Upper lobe of left lung (tissue), 6 donors: ENCODE data around the gene SASH3. TPM values are rescaled to one million over a fixed set of nuclear protein-coding genes. Genes with fewer than 3 reads are reported as not detected.

Experiments
- ATAC-seq, 2 donors: fragments of 200-7000 bp; cut with Tn5 transposase; one replicate each; pipeline ENCODE4 v1.9.1; 2022; ENCODE audit warnings: mild to moderate bottlenecking in 2 of 2, moderate library complexity in 2 of 2; ENCODE audit not compliant: low FRiP score in 2 of 2
- DNase-seq, 2 donors: peaks; one replicate each; pipeline ENCODE4 v3.0.0-alpha.2; 2019 to 2020
- H3K27ac ChIP-seq, 4 donors: fragments of 200-600 bp; sonication (generic); one replicate each; pipeline ENCODE4 v1.5.1; 2016 to 2019
- H3K27me3 ChIP-seq, 4 donors: fragments of 200-600 bp; sonication (generic); one replicate each; pipeline ENCODE4 v1.5.1; 2017 to 2019
- H3K36me3 ChIP-seq, 4 donors: fragments of 200-600 bp; sonication (generic); one replicate each; pipeline ENCODE4 v1.5.1; 2016 to 2019
- H3K4me1 ChIP-seq, 4 donors: fragments of 200-600 bp; sonication (generic); one replicate each; pipeline ENCODE4 v1.5.1; 2018 to 2019
- H3K4me3 ChIP-seq, 4 donors: fragments of 200-600 bp; sonication (generic); one replicate each; pipeline ENCODE4 v1.5.1; 2017 to 2019; ENCODE audit warnings: mild to moderate bottlenecking in 2 of 4, moderate library complexity in 1 of 4
- H3K9me3 ChIP-seq, 4 donors: fragments of 200-600 bp; sonication (generic); one replicate each; pipeline ENCODE4 v1.5.1; 2018 to 2019
- EP300 ChIP-seq, 4 donors: sonication (generic); formaldehyde crosslinking; IDR thresholded peaks; one replicate each; pipeline ENCODE4 v1.5.1; 2017; ENCODE audit warnings: antibody characterized with exemption in 4 of 4, control low read depth in 2 of 4
- POLR2A ChIP-seq, 4 donors: fragments of 450-650 bp; IDR thresholded peaks; one replicate each; pipeline ENCODE4 v1.5.1; 2016 to 2017; ENCODE audit warnings: antibody characterized with exemption in 4 of 4, mild to moderate bottlenecking in 2 of 4
- POLR2AphosphoS5 ChIP-seq, 2 donors: sonication (generic); formaldehyde crosslinking; IDR thresholded peaks; one replicate each; pipeline ENCODE4 v1.5.1; 2017; ENCODE audit warnings: antibody characterized with exemption in 2 of 2
- WGBS, 2 donors: methylation state at CpG; one replicate each; pipeline ENCODE4 v1.1.5; 2017 to 2018; 5-methylcytosine and 5-hydroxymethylcytosine counted together
- total RNA-seq, 6 donors: library from RNA; depleted of rRNA in 4 of 6; stranded (reverse); fragments of >200 nt in 4 of 6; gene quantifications; one replicate each; pipeline versions ENCODE4 v1.1.0 to v1.2.1, GENCODE V29; 2016 to 2021
- TF ChIP-seq, protein P1 (sequence below), 6 experiments: fragments of 450-650 bp in 4 of 6; fragments of 200-600 bp in 2 of 6; sonication (generic) in 2 of 6; IDR thresholded peaks; one replicate each; pipeline ENCODE4 v1.5.1; 2016 to 2019; ENCODE audit warnings: antibody characterized with exemption in 6 of 6
- donor health status: DM: no; HTN: no; CAD: no; lungs with moderate emphysema.
- donor health status: DM: no; HTN: yes; CAD: no; lungs with severe emphysema.

Gene SASH3
- total RNA-seq, 6 donors from 2014 or later, result 21.5 to 60.3 (median 37.9) TPM

DNA sequence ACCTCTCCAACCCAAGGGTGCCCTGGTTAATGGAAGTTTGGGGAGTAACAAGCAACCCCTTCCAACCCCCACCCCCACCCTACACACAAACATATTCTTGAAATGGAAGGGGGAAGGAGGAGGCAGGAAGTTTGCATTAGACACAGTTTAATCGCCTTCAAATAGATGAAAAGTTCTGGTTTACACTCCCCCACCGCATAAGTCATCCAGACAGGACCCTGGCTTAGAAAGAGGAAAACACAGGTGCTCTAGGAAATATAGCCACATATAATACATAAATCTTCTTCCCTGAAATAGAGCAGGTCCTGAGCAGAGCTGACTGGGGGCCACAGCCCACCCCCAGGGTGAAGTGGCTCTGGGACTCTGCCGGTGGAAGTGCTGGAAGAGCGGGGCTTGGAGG, 25.1 kb downstream of the SASH3 start:
- Histone ChIP-seq H3K4me1 (no peaks in the 10 kb centered on the region), H3K36me3 (peaks cover 0 to 23% (median 0%) of the 10 kb centered on the region in 4 donors), H3K9me3 (no peaks in the 10 kb centered on the region), H3K27me3 (no peaks in the 10 kb centered on the region), H3K27ac (no peak overlapping the region), H3K4me3 (no peak overlapping the region)
- 40 to 83% methylated on average over 2 to 4 of the region's 4 CpGs for WGBS, 2 donors
- ATAC-seq, result no peak
- TF ChIP-seq POLR2AphosphoS5 (IDR thresholded peaks at IDR 0.05), result no peak
- no peak for TF ChIP-seq POLR2A (IDR thresholded peaks at IDR 0.05)
- TF ChIP-seq, protein P1, sequence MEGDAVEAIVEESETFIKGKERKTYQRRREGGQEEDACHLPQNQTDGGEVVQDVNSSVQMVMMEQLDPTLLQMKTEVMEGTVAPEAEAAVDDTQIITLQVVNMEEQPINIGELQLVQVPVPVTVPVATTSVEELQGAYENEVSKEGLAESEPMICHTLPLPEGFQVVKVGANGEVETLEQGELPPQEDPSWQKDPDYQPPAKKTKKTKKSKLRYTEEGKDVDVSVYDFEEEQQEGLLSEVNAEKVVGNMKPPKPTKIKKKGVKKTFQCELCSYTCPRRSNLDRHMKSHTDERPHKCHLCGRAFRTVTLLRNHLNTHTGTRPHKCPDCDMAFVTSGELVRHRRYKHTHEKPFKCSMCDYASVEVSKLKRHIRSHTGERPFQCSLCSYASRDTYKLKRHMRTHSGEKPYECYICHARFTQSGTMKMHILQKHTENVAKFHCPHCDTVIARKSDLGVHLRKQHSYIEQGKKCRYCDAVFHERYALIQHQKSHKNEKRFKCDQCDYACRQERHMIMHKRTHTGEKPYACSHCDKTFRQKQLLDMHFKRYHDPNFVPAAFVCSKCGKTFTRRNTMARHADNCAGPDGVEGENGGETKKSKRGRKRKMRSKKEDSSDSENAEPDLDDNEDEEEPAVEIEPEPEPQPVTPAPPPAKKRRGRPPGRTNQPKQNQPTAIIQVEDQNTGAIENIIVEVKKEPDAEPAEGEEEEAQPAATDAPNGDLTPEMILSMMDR (IDR thresholded peaks at IDR 0.05), result no peak
- TF ChIP-seq EP300 (IDR thresholded peaks at IDR 0.05), result no peak
- DNase-seq, result no peak

DNA sequence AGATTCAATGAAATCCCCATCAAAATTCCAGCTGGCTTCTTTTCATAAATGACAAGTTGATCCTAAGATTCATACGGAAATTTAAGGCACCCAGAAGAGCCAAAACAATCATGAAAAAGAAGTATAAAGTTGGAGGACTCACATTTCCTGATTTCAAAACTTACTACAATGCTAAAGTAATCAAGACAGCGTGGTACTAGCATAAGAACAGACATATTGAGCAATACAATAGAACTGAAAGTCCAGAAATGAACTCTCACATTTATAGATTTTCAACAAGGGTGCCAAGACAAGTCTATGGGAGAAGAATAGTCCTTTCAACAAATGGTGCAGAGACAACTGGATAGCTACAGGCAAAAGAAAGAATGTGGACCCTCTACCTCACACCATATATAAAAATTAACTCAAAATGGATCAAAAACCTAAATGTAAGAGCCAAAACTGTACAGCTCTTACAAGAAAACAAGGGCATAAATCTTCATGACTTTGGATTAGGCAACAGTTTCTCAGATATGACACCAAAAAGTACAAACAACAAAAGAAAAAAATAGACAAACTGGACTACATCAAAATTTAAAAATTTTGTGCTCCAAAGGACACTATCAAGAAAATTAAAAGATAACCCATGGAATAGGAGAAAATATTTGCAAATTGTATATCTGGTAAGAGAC, 28.5 kb downstream of the SASH3 start:
- H3K27me3 ChIP-seq, result no peaks in the 10 kb centered on the region
- no peaks in the 10 kb centered on the region for H3K9me3 ChIP-seq
- no peak for DNase-seq
- peak overlapping the region in 1 of 4 donors; percentile 16 for H3K27ac ChIP-seq
- H3K4me3 ChIP-seq, result no peak overlapping the region
- TF ChIP-seq EP300 (IDR thresholded peaks at IDR 0.05), result no peak
- no peak for TF ChIP-seq POLR2AphosphoS5 (IDR thresholded peaks at IDR 0.05)
- no peak for TF ChIP-seq POLR2A (IDR thresholded peaks at IDR 0.05)
- TF ChIP-seq, protein P1 (IDR thresholded peaks at IDR 0.05), result no peak
- H3K36me3 ChIP-seq, result peaks cover 0 to 51% (median 2%) of the 10 kb centered on the region in 4 donors
- 33 to 58% methylated on average over 2 of the region's 2 CpGs for WGBS, 2 donors
- ATAC-seq, result peak in 1 of 2 donors; percentile 62
- no peaks in the 10 kb centered on the region for H3K4me1 ChIP-seq

DNA sequence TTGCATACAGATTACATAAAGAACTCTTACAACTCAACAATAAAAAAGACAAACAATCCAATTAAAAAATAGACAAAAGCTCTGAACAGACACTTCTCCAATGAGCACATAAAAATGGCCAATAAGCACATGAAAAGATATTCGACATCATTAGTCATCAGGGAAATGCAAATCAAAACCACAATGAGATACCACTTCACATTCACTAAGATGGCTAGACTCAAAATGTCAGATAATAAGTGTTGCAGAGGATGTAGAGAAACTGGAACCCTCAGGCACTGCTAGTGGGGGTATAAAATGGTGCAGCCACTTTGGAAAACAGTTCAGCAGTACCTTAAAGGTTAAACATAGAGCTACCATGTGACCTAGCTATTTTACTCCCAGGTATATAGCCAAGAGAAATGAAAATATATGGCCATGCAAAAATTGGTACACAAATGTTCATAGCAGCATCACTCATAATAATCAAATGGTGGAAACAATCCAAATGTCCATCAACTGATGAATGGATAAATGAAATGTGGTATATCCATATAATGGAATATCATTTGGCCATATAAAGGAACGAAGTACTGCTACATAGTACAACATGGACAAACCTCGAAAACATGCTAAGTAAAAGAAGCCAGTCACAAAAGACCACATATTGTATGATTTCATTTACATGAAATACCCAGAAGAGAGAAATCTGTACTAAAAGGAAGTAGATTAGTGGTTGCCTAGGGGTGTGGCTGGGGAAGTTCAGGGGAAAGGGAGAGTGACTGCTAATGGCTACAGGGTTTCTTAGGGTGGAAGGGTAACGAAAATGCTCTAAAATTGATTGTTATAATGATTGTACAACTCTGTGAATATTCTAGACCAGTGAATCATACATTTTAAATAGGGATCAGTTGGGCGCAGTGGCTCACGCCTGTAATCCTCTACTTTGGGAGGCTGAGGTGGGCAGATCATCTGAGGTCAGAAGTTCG, 29.4 kb downstream of the SASH3 start:
- no peaks in the 10 kb centered on the region for H3K4me1 ChIP-seq
- H3K9me3 ChIP-seq, result no peaks in the 10 kb centered on the region
- H3K27me3 ChIP-seq, result no peaks in the 10 kb centered on the region
- H3K4me3 ChIP-seq, result no peak overlapping the region
- peak overlapping the region in 2 of 4 donors; percentile 16 to 43 for H3K27ac ChIP-seq
- ATAC-seq (peak in 1 of 2 donors; percentile 52), DNase-seq (no peak)
- H3K36me3 ChIP-seq, result peaks cover 0 to 51% (median 2%) of the 10 kb centered on the region in 4 donors
- TF ChIP-seq, protein P1 (IDR thresholded peaks at IDR 0.05), result no peak
- TF ChIP-seq EP300 (IDR thresholded peaks at IDR 0.05) (no peak), POLR2A (IDR thresholded peaks at IDR 0.05) (no peak), POLR2AphosphoS5 (IDR thresholded peaks at IDR 0.05) (no peak)
- WGBS, 2 donors, result 73 to 92% methylated on average over 7 of the region's 7 CpGs

DNA sequence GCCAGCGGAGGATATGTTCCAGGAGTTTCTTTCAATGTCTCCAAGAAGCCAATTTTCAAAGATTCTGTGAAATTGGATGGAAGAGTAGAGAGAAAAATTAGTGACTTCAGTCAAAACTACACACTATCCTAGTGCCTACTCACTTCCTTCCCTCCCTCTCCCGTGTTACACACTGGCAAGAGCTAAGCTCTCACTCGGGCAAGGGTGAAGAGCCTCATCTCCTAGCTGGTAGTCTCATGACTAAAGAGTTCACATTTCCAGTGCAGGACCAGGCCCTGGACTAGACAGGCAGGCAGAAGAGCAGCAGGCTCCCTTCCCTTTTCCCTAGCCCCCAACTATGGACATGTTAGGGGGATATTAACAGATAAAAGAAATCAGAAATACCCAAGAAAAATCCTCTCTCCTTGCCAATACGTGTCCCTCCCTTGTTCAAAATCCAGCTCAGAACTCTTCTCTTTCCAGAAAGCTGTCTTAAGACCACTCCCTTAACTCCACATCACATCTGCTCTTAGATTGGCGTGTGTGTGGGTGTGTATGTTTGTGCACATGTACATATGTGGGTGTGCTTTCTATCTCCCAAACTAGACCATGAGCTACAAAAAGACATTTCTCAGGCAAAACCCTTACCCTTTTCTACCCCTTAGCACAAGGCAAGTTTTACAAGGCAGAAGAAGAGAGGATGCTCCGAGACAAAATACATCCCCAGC, 34.1 kb downstream of the SASH3 start:
- no peak overlapping the region for H3K27ac ChIP-seq
- TF ChIP-seq POLR2A (IDR thresholded peaks at IDR 0.05) (no peak), POLR2AphosphoS5 (IDR thresholded peaks at IDR 0.05) (no peak), EP300 (IDR thresholded peaks at IDR 0.05) (no peak)
- TF ChIP-seq, protein P1 (IDR thresholded peaks at IDR 0.05), result no peak
- DNase-seq (no peak), ATAC-seq (peak in 1 of 2 donors; percentile 30)
- H3K36me3 ChIP-seq, result peaks cover 0 to 38% (median 2%) of the 10 kb centered on the region in 4 donors
- WGBS, 2 donors, result 67 to 94% methylated on average over 6 of the region's 6 CpGs
- H3K27me3 ChIP-seq, result no peaks in the 10 kb centered on the region
- H3K4me3 ChIP-seq, result no peak overlapping the region
- no peaks in the 10 kb centered on the region for H3K9me3 ChIP-seq
- H3K4me1 ChIP-seq, result no peaks in the 10 kb centered on the region
